ENCODE measurements around the gene HRH1. TPM values are rescaled to one million over a fixed set of nuclear protein-coding genes. Genes with fewer than 3 reads are reported as not detected.
"Not testable (repeated sequence)": the region's sequence is repeated elsewhere in the genome, so short reads cannot be mapped to it uniquely, and the experiment has no call there.

Gene HRH1
- total RNA-seq, 2 experiments from 2014 or later = 0.07 to 0.10 TPM

GRCh38 chr3:11240496-11240895 is 86.2 kb downstream of the HRH1 start:
- peaks cover 37% of the 10 kb centered on the region for H3K4me1 Mint-ChIP-seq (ENCODE audit: low read depth)
- intact Hi-C loops (cut with micrococcal nuclease) = no loop called here
- DNase-seq = peak; percentile 23
- CTCF ChIA-PET = interaction anchor here (0.7 to 1.2 kb wide), 2 partner anchors 96 to 391 kb away, joined by 3 read pairs; no protein-coding TSS in a partner anchor
- H3K27me3 Mint-ChIP-seq (ENCODE audit: low read depth) = peaks cover 7% of the 10 kb centered on the region
- H3K9me3 Mint-ChIP-seq = peaks cover 13% of the 10 kb centered on the region
- H3K27ac Mint-ChIP-seq = peak overlapping the region; percentile 48
- no peaks in the 10 kb centered on the region for H3K36me3 Mint-ChIP-seq (ENCODE audit: low read depth)
- no peak overlapping the region for H3K4me3 Mint-ChIP-seq

DNA sequence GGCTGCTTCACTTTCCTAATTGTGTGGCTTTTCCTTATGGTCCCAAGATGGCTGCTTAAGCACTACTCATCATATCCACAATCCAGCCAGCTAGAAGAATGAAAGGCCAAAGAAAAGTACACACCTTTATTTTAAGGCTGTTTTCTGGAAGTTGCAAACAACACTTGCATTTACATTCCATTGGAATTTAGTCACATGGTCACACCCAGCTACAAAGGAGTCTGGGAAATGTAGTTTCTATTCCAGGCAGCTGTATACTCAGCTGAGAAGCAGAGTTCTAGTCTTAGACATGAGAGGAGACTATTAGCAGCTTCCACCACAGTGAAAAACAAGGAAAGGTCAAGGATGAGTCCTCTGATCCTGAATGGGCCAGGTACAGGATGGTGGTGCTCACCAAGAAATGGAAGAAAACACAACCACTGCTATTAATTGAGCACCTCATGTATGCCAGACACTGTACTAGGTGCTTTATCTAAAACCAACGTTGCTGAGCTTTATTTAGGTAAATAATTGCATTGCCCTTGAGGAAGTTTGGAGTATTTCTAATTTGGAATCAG is 89.9 kb downstream of the HRH1 start:
- Mint-ChIP-seq H3K4me1 (ENCODE audit: low read depth) (peaks cover 20% of the 10 kb centered on the region), H3K27me3 (ENCODE audit: low read depth) (peaks cover 7% of the 10 kb centered on the region), H3K27ac (no peak overlapping the region), H3K9me3 (peaks cover 5% of the 10 kb centered on the region), H3K4me3 (no peak overlapping the region), H3K36me3 (ENCODE audit: low read depth) (no peaks in the 10 kb centered on the region)
- intact Hi-C loops (cut with micrococcal nuclease) = no loop called here
- DNase-seq = no peak
- CTCF ChIA-PET = interaction anchor here (1.3 to 1.7 kb wide), 2 partner anchors 9 to 91 kb away, joined by 4 to 6 read pairs; no protein-coding TSS in a partner anchor

GRCh38 chr3:11245276-11245675 is 91.0 kb downstream of the HRH1 start:
- H3K4me1 Mint-ChIP-seq (ENCODE audit: low read depth) = peaks cover 9% of the 10 kb centered on the region
- peaks cover 2% of the 10 kb centered on the region for H3K9me3 Mint-ChIP-seq
- H3K4me3 Mint-ChIP-seq = no peak overlapping the region
- intact Hi-C loops (cut with micrococcal nuclease) = no loop called here
- CTCF ChIA-PET = interaction anchor here (0.6 kb wide), 1 partner anchor 106 kb away, joined by 3 read pairs; no protein-coding TSS in a partner anchor
- no peak for DNase-seq
- no peaks in the 10 kb centered on the region for H3K36me3 Mint-ChIP-seq (ENCODE audit: low read depth)
- peaks cover 7% of the 10 kb centered on the region for H3K27me3 Mint-ChIP-seq (ENCODE audit: low read depth)
- no peak overlapping the region for H3K27ac Mint-ChIP-seq

DNA sequence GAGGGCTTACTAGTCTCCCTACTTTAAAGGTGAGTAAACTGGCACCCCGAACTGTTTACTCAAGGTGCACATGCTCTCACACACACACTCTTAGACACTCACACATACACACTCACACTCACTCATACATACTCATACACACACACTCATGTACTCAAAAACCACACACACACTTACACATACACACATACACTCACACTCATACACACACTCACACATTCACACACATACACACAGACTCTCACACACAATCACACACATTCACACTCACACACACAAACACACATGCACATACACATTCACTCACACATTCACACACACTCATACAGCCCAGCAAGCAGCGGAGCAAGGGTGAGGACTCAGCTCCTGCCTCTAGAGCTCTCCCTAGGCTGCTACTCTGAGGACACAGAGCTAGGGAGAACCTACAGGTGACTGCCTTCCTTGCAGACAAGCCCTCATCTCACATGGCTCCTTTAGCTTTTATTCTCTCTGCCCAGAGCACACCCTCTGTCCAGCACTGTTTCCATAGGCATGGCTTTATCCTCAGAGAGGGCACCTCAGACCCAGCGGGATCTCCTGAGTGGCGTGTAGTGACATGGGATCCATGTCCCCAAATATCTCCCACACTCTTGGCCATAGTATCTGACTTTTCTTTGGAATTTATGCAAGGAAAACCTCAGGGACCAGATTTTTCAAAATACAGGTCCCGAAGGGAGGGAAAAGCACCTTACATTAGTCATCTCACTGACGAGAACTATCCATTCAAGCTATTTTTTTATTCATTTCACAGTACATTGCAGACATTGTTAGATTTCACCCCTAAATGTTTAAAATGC is 91.8 kb downstream of the HRH1 start:
- Mint-ChIP-seq H3K27me3 (ENCODE audit: low read depth) (peaks cover 7% of the 10 kb centered on the region), H3K9me3 (no peaks in the 10 kb centered on the region), H3K36me3 (ENCODE audit: low read depth) (no peaks in the 10 kb centered on the region), H3K27ac (no peak overlapping the region), H3K4me1 (ENCODE audit: low read depth) (peaks cover 9% of the 10 kb centered on the region), H3K4me3 (no peak overlapping the region)
- intact Hi-C loops (cut with micrococcal nuclease) = no loop called here
- CTCF ChIA-PET = interaction anchor here (0.6 to 0.9 kb wide), 2 partner anchors 9 to 105 kb away, joined by 3 read pairs; no protein-coding TSS in a partner anchor
- no peak for DNase-seq

DNA sequence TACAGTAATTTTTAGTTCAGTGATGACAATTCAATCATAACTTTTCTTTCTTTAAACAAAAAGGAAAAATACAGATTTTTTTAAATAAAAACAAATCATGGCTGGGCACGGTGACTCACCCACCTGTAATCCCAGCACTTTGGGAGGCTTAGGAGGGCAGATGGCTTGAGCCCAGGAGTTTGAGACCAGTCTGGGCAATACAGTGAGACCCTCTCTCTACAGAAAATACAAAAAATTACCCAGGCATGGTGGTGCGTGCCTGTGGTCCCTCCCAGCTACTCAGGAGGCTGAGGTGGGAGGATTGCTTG is 92.3 kb downstream of the HRH1 start:
- Mint-ChIP-seq H3K36me3 (ENCODE audit: low read depth) (no peaks in the 10 kb centered on the region), H3K4me3 (no peak overlapping the region), H3K9me3 (no peaks in the 10 kb centered on the region), H3K27ac (no peak overlapping the region), H3K27me3 (ENCODE audit: low read depth) (peaks cover 7% of the 10 kb centered on the region), H3K4me1 (ENCODE audit: low read depth) (peaks cover 11% of the 10 kb centered on the region)
- CTCF ChIA-PET = interaction anchor here (0.9 kb wide), 1 partner anchor 10 kb away, joined by 3 read pairs; no protein-coding TSS in a partner anchor
- intact Hi-C loops (cut with micrococcal nuclease) = no loop called here
- DNase-seq = no peak

DNA sequence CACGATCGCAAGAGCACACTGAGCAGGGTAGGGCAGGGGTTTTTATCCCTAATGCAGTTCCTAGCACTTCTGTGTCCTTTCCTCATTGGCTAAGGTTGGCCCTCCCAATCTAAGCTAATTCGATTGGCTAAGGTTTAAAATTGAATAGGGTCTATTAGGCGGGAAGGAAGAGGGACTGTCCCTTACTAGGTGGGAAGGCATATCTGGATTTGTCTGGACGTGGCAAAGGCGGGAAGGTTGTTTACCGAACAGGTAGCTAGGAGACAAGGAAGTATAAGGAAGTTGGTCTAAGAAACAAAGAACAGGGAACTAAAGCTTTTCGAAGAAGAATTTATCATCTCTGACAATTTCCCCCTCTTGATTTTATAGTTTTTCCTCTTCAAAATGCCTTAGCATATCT is 93.1 kb downstream of the HRH1 start:
- intact Hi-C loops (cut with micrococcal nuclease) = no loop called here
- Mint-ChIP-seq H3K27ac (no peak overlapping the region), H3K36me3 (ENCODE audit: low read depth) (no peaks in the 10 kb centered on the region), H3K4me1 (ENCODE audit: low read depth) (peaks cover 17% of the 10 kb centered on the region), H3K27me3 (ENCODE audit: low read depth) (peaks cover 7% of the 10 kb centered on the region), H3K9me3 (no peaks in the 10 kb centered on the region), H3K4me3 (no peak overlapping the region)
- DNase-seq = no peak
- CTCF ChIA-PET = interaction anchor here (0.7 to 1.0 kb wide), 2 partner anchors 10 to 39 kb away, joined by 3 to 4 read pairs; no protein-coding TSS in a partner anchor

- no peaks in the 10 kb centered on the region for H3K9me3 Mint-ChIP-seq
- CTCF ChIA-PET = interaction anchor here (0.5 kb wide), 1 partner anchor 82 kb away, joined by 3 read pairs; no protein-coding TSS in a partner anchor
Measured at GRCh38 chr3:11248596-11248995, 94.3 kb downstream of the HRH1 start.

GRCh38 chr3:11250902-11251806 is 96.9 kb downstream of the HRH1 start:
- Mint-ChIP-seq H3K4me1 (ENCODE audit: low read depth) (peaks cover 17% of the 10 kb centered on the region), H3K27ac (peak overlapping the region; percentile 65), H3K27me3 (ENCODE audit: low read depth) (peaks cover 3% of the 10 kb centered on the region), H3K4me3 (no peak overlapping the region), H3K36me3 (ENCODE audit: low read depth) (no peaks in the 10 kb centered on the region), H3K9me3 (no peaks in the 10 kb centered on the region)
- intact Hi-C loops (cut with micrococcal nuclease) = loop anchor here (1.0 kb wide), 2 partner anchors 13 to 21 kb away; partner anchors contain the start of gene ATG7
- DNase-seq = peak; percentile 16
- CTCF ChIA-PET = no interaction called here

More at GRCh38 chr3:11248596-11248995, 94.3 kb downstream of the HRH1 start:
- H3K27ac Mint-ChIP-seq = no peak overlapping the region
- DNase-seq = no peak
- H3K4me1 Mint-ChIP-seq (ENCODE audit: low read depth) = peaks cover 17% of the 10 kb centered on the region
- intact Hi-C loops (cut with micrococcal nuclease) = no loop called here
- H3K27me3 Mint-ChIP-seq (ENCODE audit: low read depth) = peaks cover 2% of the 10 kb centered on the region
- no peak overlapping the region for H3K4me3 Mint-ChIP-seq
- H3K36me3 Mint-ChIP-seq (ENCODE audit: low read depth) = no peaks in the 10 kb centered on the region

DNA sequence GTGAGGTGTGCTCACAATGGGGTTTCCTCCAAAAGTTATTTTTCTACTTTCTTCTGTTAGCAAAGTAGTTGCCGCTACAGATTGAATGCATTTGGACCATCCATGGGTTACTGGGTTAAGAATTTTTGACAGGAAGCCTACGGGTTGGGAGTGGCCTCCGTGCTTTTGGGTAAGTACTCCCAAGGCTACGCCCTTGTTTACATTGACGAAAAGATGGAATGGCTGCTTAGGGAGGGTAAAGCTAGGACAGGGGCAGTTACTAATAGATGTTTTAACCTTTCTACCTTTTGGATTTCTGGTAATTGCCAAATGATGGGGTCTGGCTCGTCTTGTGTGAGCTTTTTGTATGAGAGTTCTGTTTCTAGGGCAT is 97.5 kb downstream of the HRH1 start:
- no peaks in the 10 kb centered on the region for H3K9me3 Mint-ChIP-seq
- intact Hi-C loops (cut with micrococcal nuclease) = loop anchor here (1.0 kb wide), 2 partner anchors 13 to 21 kb away; partner anchors contain the start of gene ATG7
- peaks cover 17% of the 10 kb centered on the region for H3K4me1 Mint-ChIP-seq (ENCODE audit: low read depth)
- H3K27ac Mint-ChIP-seq = peak overlapping the region; percentile 65
- no peak overlapping the region for H3K4me3 Mint-ChIP-seq
- CTCF ChIA-PET = no interaction called here
- no peak for DNase-seq
- H3K36me3 Mint-ChIP-seq (ENCODE audit: low read depth) = no peaks in the 10 kb centered on the region
- peaks cover 3% of the 10 kb centered on the region for H3K27me3 Mint-ChIP-seq (ENCODE audit: low read depth)

DNA sequence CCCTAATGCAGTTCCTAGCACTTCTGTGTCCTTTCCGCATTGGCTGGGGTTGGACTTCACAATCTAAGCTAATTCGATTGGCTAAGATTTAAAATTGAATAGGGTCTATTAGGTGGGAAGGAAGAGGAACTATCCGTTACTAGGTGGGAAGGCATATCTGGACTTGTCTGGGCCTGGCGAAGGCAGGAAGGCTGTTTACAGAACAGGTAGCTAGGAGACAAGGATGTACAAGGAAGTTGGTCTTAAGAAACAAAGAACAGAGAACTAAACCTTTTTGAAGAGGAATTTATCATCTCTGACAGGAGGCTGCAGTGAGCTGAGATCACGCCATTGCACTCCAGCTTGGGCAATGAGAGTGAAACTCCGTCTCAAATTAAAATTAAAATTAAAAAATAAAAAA is 100.6 kb downstream of the HRH1 start:
- intact Hi-C loops (cut with micrococcal nuclease) = no loop called here
- Mint-ChIP-seq H3K27me3 (ENCODE audit: low read depth) (peaks cover 3% of the 10 kb centered on the region), H3K36me3 (ENCODE audit: low read depth) (no peaks in the 10 kb centered on the region), H3K9me3 (no peaks in the 10 kb centered on the region), H3K4me3 (no peak overlapping the region), H3K4me1 (ENCODE audit: low read depth) (peaks cover 17% of the 10 kb centered on the region), H3K27ac (no peak overlapping the region)
- DNase-seq = no peak
- CTCF ChIA-PET = no interaction called here

DNA sequence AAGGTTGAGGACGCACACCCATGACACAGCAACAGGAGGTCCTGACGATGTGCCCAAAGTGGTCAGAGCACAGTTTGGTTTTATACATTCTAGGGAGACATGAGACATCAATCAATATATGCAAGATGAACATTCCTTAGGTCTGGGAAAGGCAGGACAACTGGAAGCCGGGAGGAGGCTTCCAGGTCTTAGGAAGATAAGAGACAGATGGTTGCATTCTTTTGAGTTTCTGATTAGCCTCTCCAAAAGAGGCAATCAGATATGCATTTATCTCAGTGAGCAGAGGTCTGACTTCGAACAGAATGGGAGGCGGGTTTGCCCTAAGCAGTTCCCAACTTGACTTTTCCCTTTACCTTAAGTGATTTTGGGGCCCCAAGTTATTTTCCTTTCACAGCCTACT is 101.2 kb downstream of the HRH1 start:
- H3K9me3 Mint-ChIP-seq; CTCF ChIA-PET; H3K27me3 Mint-ChIP-seq (ENCODE audit: low read depth); H3K27ac Mint-ChIP-seq; intact Hi-C loops (cut with micrococcal nuclease); DNase-seq; H3K4me3 Mint-ChIP-seq; H3K36me3 Mint-ChIP-seq (ENCODE audit: low read depth): not testable (repeated sequence)
- H3K4me1 Mint-ChIP-seq (ENCODE audit: low read depth) = peaks cover 15% of the 10 kb centered on the region

GRCh38 chr3:11258958-11259357 is 104.7 kb downstream of the HRH1 start:
- Mint-ChIP-seq H3K27ac (no peak overlapping the region), H3K27me3 (ENCODE audit: low read depth) (peaks cover 3% of the 10 kb centered on the region), H3K4me1 (ENCODE audit: low read depth) (no peaks in the 10 kb centered on the region), H3K36me3 (ENCODE audit: low read depth) (no peaks in the 10 kb centered on the region), H3K4me3 (no peak overlapping the region), H3K9me3 (no peaks in the 10 kb centered on the region)
- no peak for DNase-seq
- intact Hi-C loops (cut with micrococcal nuclease) = no loop called here
- CTCF ChIA-PET = no interaction called here
